ENCODE data around the gene GLI1. TPM values are rescaled to one million over a fixed set of nuclear protein-coding genes. Genes with fewer than 3 reads are reported as not detected.

Gene GLI1
- total RNA-seq, 1 donor from 2014 or later, result 0.58 TPM

DNA sequence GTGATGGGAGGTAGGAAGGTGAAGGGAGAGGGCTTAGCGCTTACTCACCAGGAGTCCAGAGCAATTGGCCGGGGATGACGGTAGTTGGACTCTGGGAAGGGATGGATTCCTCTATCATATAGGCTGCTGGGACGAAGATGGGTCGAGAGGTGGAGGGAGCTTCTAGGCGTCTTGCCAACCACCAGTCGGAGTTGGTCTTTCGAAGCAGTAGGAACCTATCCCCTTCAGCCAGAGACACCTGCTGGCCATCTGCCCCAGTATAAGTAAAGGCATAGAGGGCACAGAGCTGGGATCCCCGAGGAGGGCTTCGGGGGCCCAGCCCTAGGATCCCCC lies 19.4 kb downstream of the GLI1 start:
- no peak for DNase-seq (ENCODE audit: low read depth, low spot score)
- Mint-ChIP-seq H3K36me3 (ENCODE audit: low read depth) (no peaks in the 10 kb centered on the region), H3K4me3 (no peak overlapping the region), H3K4me1 (peaks cover 4% of the 10 kb centered on the region), H3K9me3 (no peaks in the 10 kb centered on the region), H3K27me3 (ENCODE audit: low read depth) (peaks cover 87% of the 10 kb centered on the region), H3K27ac (ENCODE audit: unreplicated experiment) (no peak overlapping the region)
- TF ChIP-seq, protein P1, sequence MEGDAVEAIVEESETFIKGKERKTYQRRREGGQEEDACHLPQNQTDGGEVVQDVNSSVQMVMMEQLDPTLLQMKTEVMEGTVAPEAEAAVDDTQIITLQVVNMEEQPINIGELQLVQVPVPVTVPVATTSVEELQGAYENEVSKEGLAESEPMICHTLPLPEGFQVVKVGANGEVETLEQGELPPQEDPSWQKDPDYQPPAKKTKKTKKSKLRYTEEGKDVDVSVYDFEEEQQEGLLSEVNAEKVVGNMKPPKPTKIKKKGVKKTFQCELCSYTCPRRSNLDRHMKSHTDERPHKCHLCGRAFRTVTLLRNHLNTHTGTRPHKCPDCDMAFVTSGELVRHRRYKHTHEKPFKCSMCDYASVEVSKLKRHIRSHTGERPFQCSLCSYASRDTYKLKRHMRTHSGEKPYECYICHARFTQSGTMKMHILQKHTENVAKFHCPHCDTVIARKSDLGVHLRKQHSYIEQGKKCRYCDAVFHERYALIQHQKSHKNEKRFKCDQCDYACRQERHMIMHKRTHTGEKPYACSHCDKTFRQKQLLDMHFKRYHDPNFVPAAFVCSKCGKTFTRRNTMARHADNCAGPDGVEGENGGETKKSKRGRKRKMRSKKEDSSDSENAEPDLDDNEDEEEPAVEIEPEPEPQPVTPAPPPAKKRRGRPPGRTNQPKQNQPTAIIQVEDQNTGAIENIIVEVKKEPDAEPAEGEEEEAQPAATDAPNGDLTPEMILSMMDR (conservative IDR thresholded peaks at IDR 0.05), result no peak

DNA sequence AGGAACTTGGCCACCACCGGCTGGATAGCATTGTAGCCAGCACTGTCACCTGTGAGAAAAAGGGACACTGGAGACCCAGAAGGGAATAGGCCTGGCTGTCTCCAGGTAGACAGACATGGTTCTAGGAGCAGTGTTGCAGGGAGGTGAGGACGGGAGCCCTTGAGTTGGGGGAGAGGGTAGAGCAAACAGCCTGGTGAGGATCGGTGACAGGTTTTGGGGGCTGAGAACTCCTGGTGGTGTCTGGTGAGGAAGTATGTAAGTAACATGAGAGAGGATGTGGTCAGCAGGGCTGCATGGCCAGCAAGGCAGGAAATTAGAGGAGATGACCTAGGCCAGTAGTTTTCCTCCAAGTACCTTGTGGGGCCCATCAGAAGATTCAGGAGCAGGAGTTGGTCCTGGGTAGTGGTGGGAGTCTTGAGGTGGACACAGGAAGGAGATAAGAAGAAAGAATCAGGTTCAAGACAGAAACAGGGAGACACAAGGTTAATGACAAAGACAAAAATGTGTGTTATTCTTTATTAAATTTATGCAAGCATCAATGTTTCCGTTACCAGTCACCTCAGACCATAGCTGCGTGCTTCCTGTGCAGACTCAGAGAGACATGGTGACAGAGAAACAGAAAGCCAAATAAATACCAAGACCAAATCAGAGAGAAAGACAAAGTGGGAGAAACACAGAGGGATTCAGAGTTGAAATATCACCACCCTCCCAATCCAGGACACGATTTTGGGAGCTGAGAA lies 20.0 kb downstream of the GLI1 start, which contains the start of gene ARHGAP9:
ARHGAP9 (minus strand) TSS at position 491 of the 740 bp plus-strand sequence; CDS start at position 31, 460 bp downstream.
- TF ChIP-seq, protein P1 (conservative IDR thresholded peaks at IDR 0.05), result no peak
- peaks cover 1% of the 10 kb centered on the region for H3K4me1 Mint-ChIP-seq
- H3K4me3 Mint-ChIP-seq, result no peak within 1 kb of the TSS
- peaks cover 81% of the 10 kb centered on the region for H3K27me3 Mint-ChIP-seq (ENCODE audit: low read depth)
- DNase-seq (ENCODE audit: low read depth, low spot score), result no peak
- H3K9me3 Mint-ChIP-seq, result no peaks in the 10 kb centered on the region
- H3K27ac Mint-ChIP-seq (ENCODE audit: unreplicated experiment), result no peak within 1 kb of the TSS
- H3K36me3 Mint-ChIP-seq (ENCODE audit: low read depth), result no peaks in the 10 kb centered on the region

- H3K4me3 Mint-ChIP-seq, result no peak overlapping the region
- TF ChIP-seq, protein P1 (conservative IDR thresholded peaks at IDR 0.05), result no peak
- H3K27me3 Mint-ChIP-seq (ENCODE audit: low read depth), result peaks cover 63% of the 10 kb centered on the region
- no peaks in the 10 kb centered on the region for H3K36me3 Mint-ChIP-seq (ENCODE audit: low read depth)
- no peak overlapping the region for H3K27ac Mint-ChIP-seq (ENCODE audit: unreplicated experiment)
- H3K4me1 Mint-ChIP-seq, result no peaks in the 10 kb centered on the region
- no peaks in the 10 kb centered on the region for H3K9me3 Mint-ChIP-seq
- no peak for DNase-seq (ENCODE audit: low read depth, low spot score)
These were observed 22.1 kb downstream of the GLI1 start for GRCh38 chr12:57481671-57482070.

DNA sequence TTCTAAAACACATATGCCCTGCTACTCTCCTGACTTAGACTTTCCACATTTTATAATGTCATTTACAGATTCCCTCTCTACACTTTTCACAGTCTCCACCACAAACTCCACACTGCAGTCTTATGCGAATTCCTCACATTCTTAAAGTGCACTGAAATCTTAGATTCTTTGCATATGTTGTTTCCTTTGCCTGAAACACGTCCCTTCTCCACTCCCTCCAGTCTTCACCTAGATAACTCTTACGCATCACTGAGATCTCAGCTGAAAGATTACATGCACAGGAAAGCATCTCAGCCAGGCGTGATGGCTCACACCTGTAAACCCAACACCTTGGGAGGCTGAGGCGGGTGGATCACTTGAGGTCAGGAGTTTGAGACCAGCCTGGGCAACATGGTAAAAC lies 23.9 kb downstream of the GLI1 start:
- TF ChIP-seq, protein P1 (conservative IDR thresholded peaks at IDR 0.05), result no peak
- Mint-ChIP-seq H3K4me1 (peaks cover 6% of the 10 kb centered on the region), H3K4me3 (no peak overlapping the region), H3K27ac (ENCODE audit: unreplicated experiment) (no peak overlapping the region), H3K36me3 (ENCODE audit: low read depth) (no peaks in the 10 kb centered on the region), H3K27me3 (ENCODE audit: low read depth) (peaks cover 45% of the 10 kb centered on the region), H3K9me3 (no peaks in the 10 kb centered on the region)
- DNase-seq (ENCODE audit: low read depth, low spot score), result no peak

- TF ChIP-seq, protein P1 (conservative IDR thresholded peaks at IDR 0.05), result no peak
- Mint-ChIP-seq H3K4me3 (peak overlapping the region; percentile 36), H3K27me3 (ENCODE audit: low read depth) (peaks cover 23% of the 10 kb centered on the region), H3K36me3 (ENCODE audit: low read depth) (peaks cover 2% of the 10 kb centered on the region), H3K27ac (ENCODE audit: unreplicated experiment) (no peak overlapping the region), H3K4me1 (peaks cover 21% of the 10 kb centered on the region), H3K9me3 (no peaks in the 10 kb centered on the region)
- DNase-seq (ENCODE audit: low read depth, low spot score), result no peak
These were observed 26.1 kb downstream of the GLI1 start for GRCh38 chr12:57485695-57486094.

Measured in neural crest cell (in vitro differentiated cells).